Transverse colon (tissue), 4 donors: ENCODE measurements around the gene CRYGS. TPM values are rescaled to one million over a fixed set of nuclear protein-coding genes. Genes with fewer than 3 reads are reported as not detected.
"Not testable (repeated sequence)": the region's sequence is repeated elsewhere in the genome, so short reads cannot be mapped to it uniquely, and the experiment has no call there.

Source experiments
- DNase-seq: peaks from one replicate; pipeline ENCODE4 v3.0.0-alpha.2; 2019
- H3K27ac ChIP-seq, 4 donors: fragments of 200-600 bp; sonication (generic); 2 replicates each; pipeline ENCODE4 v1.5.1; 2016 to 2018; ENCODE audit warnings: inconsistent platforms in 4 of 4
- H3K27me3 ChIP-seq: fragments of 200-600 bp; sonication (generic); 2 replicates; pipeline ENCODE4 v1.5.1; 2017; ENCODE audit warnings: inconsistent platforms
- H3K36me3 ChIP-seq, 4 donors: fragments of 200-600 bp; sonication (generic); 2 replicates each; pipeline ENCODE4 v1.5.1; 2017 to 2019; ENCODE audit warnings: inconsistent platforms in 4 of 4
- H3K4me1 ChIP-seq, 4 donors: fragments of 200-600 bp; sonication (generic); 2 replicates each; pipeline ENCODE4 v1.5.1; 2017 to 2020; ENCODE audit warnings: inconsistent platforms in 4 of 4
- H3K4me3 ChIP-seq, 4 donors: fragments of 200-600 bp; sonication (generic); 1 replicate in 1 of 4; 2 replicates in 3 of 4; pipeline versions ENCODE4 v1.5.1 to v1.6.1; 2017 to 2019; ENCODE audit warnings: inconsistent platforms in 4 of 4
- H3K9me3 ChIP-seq, 2 donors: fragments of 200-600 bp; sonication (generic); 2 replicates each; pipeline ENCODE4 v1.5.1; 2017 to 2019; ENCODE audit warnings: inconsistent platforms in 2 of 2
- EP300 ChIP-seq: sonication (generic); formaldehyde crosslinking; IDR thresholded peaks from one replicate; pipeline ENCODE4 v1.6.1; 2017; ENCODE audit warnings: antibody characterized with exemption, low read depth
- POLR2A ChIP-seq: fragments of 450-650 bp; IDR thresholded peaks from one replicate; pipeline ENCODE4 v1.6.1; 2016; ENCODE audit warnings: antibody characterized with exemption, mild to moderate bottlenecking, moderate library complexity
- POLR2AphosphoS5 ChIP-seq, 3 donors: sonication (generic); formaldehyde crosslinking; IDR thresholded peaks; one replicate each; pipeline ENCODE4 v1.6.1; 2016; ENCODE audit warnings: antibody characterized with exemption in 3 of 3
- WGBS, 2 donors: methylation state at CpG; one replicate each; pipeline ENCODE4 v1.1.5; 2018; ENCODE audit warnings: low coverage in 1 of 2; 5-methylcytosine and 5-hydroxymethylcytosine counted together
- in situ Hi-C, 4 donors: fragments of 200-750 bp; cut with MboI; loops; one replicate each; pipeline versions ENCODE4 v1.15.0 to v1.15.1; 2017; ENCODE audit warnings: low sequenced_read_pairs in 3 of 4, low pct_ligation_motif_present in 1 of 4, low pct_unique_long_range_greater_than_20kb in 1 of 4
- intact Hi-C: fragments of 100-400 bp; cut with DNase I; formaldehyde crosslinking; loops from one replicate; pipeline ENCODE4 v1.15.1; 2023; ENCODE audit warnings: low total_unique reads
- total RNA-seq, 4 donors: library from RNA; depleted of rRNA; stranded (reverse); fragments of >200 nt; gene quantifications; one replicate each; pipeline ENCODE4 v1.1.0, GENCODE V29; 2016
- TF ChIP-seq, protein P1 (sequence below), 5 experiments: fragments of 200-600 bp in 3 of 5; fragments of 450-650 bp in 2 of 5; sonication (generic) in 3 of 5; IDR thresholded peaks; 1 replicate in 2 of 5; 2 replicates in 3 of 5; pipeline ENCODE4 v1.5.1; 2016 to 2017; ENCODE audit warnings: antibody characterized with exemption in 5 of 5, inconsistent platforms in 3 of 5, mild to moderate bottlenecking in 2 of 5, moderate library complexity in 1 of 5

The CRYGS gene
- total RNA-seq, 4 donors from 2014 or later = 2.2 to 60.7 (median 4.4) TPM; not detected in 1

DNA sequence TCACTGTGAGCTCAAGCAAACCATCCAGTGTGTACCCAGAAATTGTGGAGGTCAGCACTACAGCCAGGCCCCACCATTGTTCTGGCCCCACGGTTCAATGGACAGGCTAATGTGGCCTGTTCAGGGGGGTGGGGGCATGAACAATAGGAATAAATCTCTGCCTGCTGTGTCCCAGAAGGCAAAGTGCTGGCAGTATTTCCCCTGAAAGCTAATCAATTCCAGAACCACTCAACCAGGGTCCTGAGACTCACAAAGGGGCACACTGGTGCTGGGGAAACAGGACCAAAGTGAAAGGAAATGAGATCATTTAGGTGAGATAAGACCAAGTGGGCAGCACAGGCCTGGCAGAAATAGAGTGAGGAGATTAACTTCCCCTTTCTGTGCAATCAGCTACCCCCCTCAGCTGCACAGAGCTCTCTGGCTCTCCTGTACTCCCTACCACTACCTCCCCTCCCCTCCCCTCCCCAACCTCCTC lies 11.5 kb downstream of the CRYGS start:
- DNase-seq = no peak
- Histone ChIP-seq H3K27me3 (no peaks in the 10 kb centered on the region), H3K27ac (no peak overlapping the region), H3K36me3 (no peaks in the 10 kb centered on the region), H3K4me3 (no peak overlapping the region), H3K4me1 (peaks cover 0 to 7% (median 0%) of the 10 kb centered on the region in 4 donors), H3K9me3 (no peaks in the 10 kb centered on the region)
- intact Hi-C loops (no loop called here), in situ Hi-C loops (loop anchor here (10.0 to 25.0 kb wide), 4 partner anchors 268 to 558 kb away; no protein-coding TSS in a partner anchor)
- no peak for TF ChIP-seq EP300
- TF ChIP-seq POLR2AphosphoS5 (IDR thresholded peaks at IDR 0.05) = no peak
- TF ChIP-seq, protein P1, sequence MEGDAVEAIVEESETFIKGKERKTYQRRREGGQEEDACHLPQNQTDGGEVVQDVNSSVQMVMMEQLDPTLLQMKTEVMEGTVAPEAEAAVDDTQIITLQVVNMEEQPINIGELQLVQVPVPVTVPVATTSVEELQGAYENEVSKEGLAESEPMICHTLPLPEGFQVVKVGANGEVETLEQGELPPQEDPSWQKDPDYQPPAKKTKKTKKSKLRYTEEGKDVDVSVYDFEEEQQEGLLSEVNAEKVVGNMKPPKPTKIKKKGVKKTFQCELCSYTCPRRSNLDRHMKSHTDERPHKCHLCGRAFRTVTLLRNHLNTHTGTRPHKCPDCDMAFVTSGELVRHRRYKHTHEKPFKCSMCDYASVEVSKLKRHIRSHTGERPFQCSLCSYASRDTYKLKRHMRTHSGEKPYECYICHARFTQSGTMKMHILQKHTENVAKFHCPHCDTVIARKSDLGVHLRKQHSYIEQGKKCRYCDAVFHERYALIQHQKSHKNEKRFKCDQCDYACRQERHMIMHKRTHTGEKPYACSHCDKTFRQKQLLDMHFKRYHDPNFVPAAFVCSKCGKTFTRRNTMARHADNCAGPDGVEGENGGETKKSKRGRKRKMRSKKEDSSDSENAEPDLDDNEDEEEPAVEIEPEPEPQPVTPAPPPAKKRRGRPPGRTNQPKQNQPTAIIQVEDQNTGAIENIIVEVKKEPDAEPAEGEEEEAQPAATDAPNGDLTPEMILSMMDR (IDR thresholded peaks at IDR 0.05) = no peak
- no peak for TF ChIP-seq POLR2A
- WGBS, 2 donors = 56% methylated on average over 1 of the region's 1 CpG; no CpG with 5 or more reads in 1 of the 2 donors

DNA sequence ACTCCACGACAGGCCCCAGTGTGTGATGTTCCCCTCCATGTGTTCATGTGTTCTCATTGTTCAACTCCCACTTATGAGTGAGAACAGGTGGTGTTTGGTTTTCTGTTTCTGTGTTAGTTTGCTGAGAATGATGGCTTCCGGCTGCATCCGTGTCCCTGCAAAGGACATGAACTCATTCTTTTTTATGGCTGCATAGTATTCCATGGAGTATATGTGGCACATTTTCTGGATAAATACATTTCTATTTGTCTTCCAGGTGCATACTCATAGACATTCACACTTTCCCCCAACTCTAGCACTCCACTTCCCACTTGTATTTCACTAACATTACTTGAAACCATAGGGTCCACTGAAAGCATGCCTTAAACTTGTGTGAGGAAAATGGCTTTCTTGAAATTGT lies 12.5 kb downstream of the CRYGS start:
- intact Hi-C loops, H3K4me3 ChIP-seq, H3K27me3 ChIP-seq, H3K36me3 ChIP-seq, H3K27ac ChIP-seq, H3K4me1 ChIP-seq, H3K9me3 ChIP-seq, DNase-seq: not testable (repeated sequence)
- in situ Hi-C loops = loop anchor here (10.0 to 25.0 kb wide), 4 partner anchors 267 to 557 kb away; no protein-coding TSS in a partner anchor
- WGBS, 2 donors = 88 to 97% methylated on average over 2 to 3 of the region's 3 CpGs

DNA sequence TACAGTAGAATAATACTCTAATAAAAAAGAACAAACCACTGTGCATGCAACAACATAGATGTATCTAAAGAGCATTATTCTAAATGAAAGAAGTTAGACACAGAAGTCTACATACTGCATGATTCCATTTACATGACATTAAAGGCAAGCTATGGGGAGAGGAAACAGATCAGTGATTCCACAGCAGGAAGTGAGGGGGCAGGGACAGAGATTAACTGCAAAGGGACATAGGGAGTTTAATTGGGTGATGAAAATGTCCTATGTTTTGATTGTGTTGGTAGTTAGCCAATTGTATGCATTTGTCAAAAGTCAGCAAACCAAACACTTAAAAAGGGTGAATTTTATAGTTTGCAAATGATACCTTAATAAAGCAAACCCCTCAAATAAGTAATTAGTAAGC lies 13.8 kb downstream of the CRYGS start:
- in situ Hi-C loops (loop anchor here (10.0 to 25.0 kb wide), 4 partner anchors 266 to 556 kb away; no protein-coding TSS in a partner anchor), intact Hi-C loops (no loop called here)
- Histone ChIP-seq H3K27me3 (no peaks in the 10 kb centered on the region), H3K27ac (no peak overlapping the region), H3K9me3 (no peaks in the 10 kb centered on the region), H3K4me1 (peaks cover 0 to 7% (median 0%) of the 10 kb centered on the region in 4 donors), H3K36me3 (no peaks in the 10 kb centered on the region), H3K4me3 (no peak overlapping the region)
- TF ChIP-seq POLR2A = no peak
- TF ChIP-seq POLR2AphosphoS5 (IDR thresholded peaks at IDR 0.05) = no peak
- no peak for TF ChIP-seq EP300
- TF ChIP-seq, protein P1 (IDR thresholded peaks at IDR 0.05) = no peak
- no peak for DNase-seq

DNA sequence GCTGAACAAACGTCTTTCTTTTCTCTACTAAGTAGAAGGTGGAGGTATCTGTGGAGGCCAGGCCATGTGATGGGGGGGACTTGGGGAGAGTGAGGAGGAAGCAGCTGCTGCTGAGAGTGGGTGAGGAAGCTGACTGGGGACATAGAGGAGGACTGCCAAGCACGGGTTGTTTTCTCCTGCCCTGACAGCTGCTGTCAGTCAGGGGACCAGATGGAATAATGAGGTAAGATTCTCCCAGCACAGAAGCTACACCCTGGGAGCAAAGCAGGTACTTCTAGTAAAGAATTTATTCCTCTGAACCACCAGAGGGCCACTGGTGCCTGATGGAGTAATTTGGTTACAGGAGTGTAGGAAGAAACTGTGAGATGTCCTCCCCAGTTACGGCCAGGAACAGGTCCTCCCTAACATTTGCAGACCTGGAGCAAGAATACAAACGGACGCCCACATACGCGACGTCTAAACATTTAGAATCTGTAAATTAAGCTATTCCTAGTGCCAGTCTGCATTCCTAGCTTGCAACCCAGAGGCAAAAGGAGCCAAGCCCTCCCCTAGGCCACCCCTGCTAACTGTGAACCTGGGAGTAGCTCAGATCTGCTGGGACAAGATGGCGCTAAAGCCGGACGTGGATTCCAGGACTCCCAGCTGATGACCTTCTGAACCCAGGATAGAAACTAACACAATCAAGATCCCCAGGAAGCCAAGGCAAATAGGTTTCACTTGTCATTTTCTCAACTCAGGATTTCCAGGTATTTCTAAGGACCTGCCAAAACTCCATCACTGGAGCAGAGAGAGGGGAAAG lies 14.8 kb downstream of the CRYGS start:
- Histone ChIP-seq H3K27me3 (no peaks in the 10 kb centered on the region), H3K4me1 (peaks cover 0 to 7% (median 0%) of the 10 kb centered on the region in 4 donors), H3K9me3 (no peaks in the 10 kb centered on the region), H3K36me3 (no peaks in the 10 kb centered on the region), H3K4me3 (no peak overlapping the region), H3K27ac (no peak overlapping the region)
- intact Hi-C loops = no loop called here
- no peak for TF ChIP-seq POLR2A
- no peak for TF ChIP-seq POLR2AphosphoS5 (IDR thresholded peaks at IDR 0.05)
- no peak for TF ChIP-seq EP300
- TF ChIP-seq, protein P1 (IDR thresholded peaks at IDR 0.05) = no peak
- in situ Hi-C loops = loop anchor here in 1 of 4 donors (25.0 kb wide), 1 partner anchor 542 kb away; no protein-coding TSS in a partner anchor
- WGBS, 2 donors = 82 to 85% methylated on average over 4 to 11 of the region's 11 CpGs
- no peak for DNase-seq
